ENCODE measurements around the gene MRPS2.

MRPS2 gene

GRCh38 chr9:135516132-135516860 is 15.8 kb downstream of the MRPS2 start:
- peak; percentile 43 for DNase-seq

DNA sequence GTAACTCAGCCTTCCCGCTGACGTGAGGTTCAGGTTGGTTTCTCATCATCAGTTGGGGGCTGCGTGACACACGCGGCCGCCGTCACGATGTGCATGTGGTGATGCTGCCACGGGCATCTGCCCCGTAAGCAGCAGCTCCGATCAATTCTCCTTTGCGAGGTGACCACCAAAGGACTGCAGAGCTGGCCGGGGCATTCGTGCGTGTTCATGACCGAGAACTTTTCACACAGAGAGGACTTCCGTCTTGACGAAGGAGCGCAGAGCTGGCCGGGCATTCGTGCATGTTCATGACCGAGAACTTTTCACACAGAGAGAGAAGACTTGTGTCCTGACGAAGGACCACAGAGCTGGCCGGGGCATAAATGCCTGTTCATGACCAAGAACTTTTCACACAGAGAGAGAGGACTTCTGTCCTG is 16.9 kb downstream of the MRPS2 start:
- DNase-seq, result peak; percentile 30

DNA sequence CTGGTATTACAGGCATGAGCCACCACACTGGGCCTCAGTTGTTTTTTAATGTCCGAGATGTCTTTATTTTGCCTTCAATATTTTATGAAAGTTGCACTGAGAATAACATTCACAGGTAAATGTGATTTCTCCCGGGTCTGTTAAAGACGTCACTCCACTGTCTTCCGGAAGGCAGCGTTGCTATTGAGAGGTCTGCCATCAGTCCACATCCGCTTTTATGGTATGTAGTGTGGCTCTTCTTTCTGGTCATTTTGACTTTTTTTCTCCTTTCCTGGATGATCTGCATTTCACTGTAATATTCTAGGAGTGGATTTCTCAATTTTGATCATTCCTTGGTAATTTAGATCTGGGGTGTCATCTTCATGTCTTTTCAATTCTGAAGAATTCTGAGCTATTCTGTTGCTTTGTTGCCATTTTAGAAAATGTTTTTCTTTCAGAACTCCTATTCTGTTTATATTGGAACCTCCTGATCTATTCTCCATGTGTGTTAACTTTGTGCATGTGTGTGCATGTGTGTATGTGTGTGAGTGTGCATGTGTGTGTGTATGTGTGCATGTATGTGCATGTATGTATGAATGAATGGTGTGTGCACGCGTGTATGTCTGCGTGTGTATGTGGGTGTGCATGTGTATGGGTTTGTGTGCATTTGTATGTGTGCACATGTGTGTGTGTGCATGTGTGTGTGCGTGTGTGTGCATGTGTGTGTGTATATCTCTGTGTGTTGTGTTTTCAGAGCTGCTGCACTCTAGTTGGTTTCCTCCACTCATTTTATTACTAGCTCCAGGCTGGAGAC is 18.9 kb downstream of the MRPS2 start:
- peak; percentile 24 for DNase-seq

DNA sequence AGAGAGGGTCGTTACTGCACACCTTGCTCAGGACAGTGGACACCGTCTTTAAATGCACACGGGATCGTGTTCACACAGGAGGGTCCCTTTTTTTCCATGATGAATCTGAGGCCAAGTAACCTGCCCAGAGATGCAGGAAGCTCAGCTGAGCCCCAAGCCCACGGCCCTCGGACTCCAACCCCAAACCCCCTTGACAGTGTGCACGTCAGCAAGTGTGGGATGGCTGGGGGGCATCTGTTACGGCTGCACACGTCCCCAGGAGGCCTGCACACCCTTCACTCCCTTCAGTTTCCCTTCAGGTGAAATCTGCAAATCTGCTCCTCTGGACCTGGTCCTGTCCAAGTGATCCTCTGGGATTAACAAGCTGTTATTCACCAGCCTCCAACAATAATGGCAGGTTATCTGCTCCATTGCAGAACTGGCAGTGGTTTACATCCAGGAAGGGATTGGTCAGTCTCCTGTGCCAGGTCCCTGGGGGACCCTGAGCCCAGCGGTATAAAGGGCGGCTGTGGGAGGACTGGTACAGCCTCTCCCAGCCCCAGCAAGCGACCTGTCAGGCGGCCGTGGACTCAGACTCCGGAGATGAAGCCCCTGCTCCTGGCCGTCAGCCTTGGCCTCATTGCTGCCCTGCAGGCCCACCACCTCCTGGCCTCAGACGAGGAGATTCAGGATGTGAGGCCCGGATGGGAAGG is 20.6 kb downstream of the MRPS2 start, which contains the start of gene LCN1:
Gene LCN1, plus strand, starts transcription at position 525 of the 692 bp plus-strand sequence. Its CDS starts 58 bp downstream, at position 583.
- peak; percentile 33 for DNase-seq

GRCh38 chr9:135521608-135522095 is 21.2 kb downstream of the MRPS2 start:
- DNase-seq, result peak; percentile 15

GRCh38 chr9:135522137-135522877 is 21.8 kb downstream of the MRPS2 start:
- DNase-seq, result peak; percentile 38

DNA sequence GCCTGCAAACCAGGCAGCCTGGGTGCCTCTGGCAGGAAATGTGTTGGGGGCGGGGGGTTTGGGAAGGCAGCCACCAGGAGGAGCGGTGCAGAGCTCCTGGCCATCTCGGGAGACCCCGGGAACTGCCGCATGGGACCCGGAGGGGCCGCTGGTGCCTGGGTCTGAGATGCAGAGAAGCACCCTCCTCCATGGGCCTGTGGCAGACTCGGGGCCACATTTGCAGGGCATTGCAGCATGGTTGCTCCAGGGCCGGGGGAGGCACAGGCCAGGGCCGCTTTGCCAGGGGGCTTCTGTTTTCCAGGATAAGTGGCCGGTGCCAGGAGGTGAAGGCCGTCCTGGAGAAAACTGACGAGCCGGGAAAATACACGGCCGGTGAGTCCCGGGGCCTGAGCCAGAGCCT is 22.4 kb downstream of the MRPS2 start:
- no peak for DNase-seq

DNA sequence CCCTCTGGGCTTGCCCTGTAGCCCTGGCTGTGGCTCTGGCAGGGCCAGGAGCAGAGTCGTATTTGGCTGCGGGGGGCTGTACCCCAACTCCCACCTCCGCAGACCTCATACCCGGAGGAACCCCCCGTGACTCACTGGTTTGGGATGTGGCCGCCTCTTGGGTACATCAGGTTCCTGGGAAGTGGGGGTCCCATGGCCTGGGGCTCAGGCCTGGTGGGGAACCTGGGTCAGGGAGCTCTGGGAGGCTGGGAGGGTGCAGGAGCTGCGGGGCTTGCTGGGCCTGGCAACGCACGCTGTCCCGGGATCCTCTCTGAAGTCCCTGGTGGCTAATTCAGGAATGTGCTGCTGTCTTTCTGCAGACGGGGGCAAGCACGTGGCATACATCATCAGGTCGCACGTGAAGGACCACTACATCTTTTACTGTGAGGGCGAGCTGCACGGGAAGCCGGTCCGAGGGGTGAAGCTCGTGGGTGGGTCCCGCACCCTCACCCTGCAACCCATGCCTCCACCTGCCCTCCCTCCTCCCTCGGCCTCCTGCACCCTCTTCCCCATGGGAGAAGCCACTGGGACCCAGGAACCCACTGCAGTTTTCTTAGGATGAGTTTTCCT is 23.1 kb downstream of the MRPS2 start:
- peak; percentile 44 for DNase-seq

DNA sequence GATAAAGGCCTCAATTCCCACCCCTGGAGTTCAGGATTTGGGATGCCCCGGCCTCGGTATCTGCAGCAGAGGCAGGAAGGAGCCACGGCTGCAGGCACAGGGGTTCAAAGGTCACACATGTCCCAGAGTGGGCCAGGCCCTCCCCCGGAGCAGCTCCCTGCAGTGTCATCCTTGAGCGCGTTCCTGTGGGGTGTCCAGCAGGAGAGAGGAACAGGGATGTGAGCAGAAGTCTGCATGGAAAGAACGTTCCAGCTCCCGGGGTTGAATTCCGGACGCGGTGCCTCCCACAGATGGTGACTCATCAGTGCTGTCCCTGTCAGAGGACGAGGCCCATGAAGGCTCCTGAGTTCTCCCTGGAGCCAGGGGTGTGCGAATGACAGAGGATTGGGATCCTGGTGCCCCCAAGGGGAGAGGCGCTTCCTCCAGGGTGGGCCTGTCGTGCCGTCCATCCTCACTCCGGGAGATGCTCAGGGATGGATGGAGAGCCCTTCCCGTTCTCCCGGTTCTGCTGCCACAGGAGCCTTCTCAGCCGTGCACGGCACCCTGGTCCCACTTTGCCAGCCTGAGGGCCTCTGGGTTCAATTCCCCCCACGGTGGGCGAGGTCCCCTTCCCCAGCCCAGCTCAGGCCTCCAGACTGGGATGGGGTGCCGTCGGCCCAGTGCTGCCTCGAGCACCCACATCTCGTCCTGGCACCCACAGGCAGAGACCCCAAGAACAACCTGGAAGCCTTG is 23.8 kb downstream of the MRPS2 start:
- DNase-seq, result peak; percentile 41

DNA sequence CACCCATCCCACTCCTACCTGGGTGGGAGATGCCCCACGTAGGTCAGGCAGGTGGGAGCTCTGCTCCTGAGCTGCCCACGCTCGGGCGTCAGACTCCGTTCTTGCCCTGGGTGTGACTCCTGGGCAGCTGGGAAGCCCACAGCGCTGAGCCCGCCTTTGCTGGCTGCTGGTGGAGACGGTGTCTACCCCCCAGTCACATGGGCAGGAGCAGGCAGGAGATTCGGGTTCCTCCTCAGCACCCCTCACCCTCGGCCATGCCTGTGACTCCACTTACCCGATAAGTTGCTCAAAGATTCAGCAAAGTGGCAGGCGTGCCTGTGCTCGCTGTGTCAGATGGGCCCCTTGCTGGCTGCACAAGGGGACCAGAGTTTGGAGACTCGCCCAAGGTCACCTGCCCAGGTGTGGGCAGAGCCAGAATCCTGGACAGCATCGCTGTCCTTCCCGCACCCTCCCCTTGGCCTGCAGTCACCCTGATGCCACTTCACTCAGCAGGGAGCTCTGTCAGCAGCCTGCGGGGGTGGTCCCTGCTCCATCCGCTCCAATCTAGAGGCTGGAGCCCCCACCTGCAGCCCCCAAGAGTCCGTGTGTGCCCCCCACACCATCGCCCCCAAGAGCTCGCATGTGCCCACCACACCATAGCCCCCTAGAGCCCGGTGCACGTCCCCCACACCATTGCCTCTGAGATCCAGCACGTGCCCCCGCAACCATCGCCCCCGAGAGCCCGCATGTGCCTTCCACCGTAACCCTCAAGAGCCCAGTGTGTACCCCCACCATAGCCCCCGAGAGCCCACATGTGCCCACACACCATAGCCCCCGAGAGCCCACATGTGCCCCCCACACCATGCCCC is 25.0 kb downstream of the MRPS2 start:
- DNase-seq, result peak; percentile 40

- peak; percentile 37 for DNase-seq
Measured at GRCh38 chr9:135526089-135526729, 25.7 kb downstream of the MRPS2 start.

GRCh38 chr9:135526730-135527571 is 26.5 kb downstream of the MRPS2 start:
- DNase-seq, result peak; percentile 33

DNA sequence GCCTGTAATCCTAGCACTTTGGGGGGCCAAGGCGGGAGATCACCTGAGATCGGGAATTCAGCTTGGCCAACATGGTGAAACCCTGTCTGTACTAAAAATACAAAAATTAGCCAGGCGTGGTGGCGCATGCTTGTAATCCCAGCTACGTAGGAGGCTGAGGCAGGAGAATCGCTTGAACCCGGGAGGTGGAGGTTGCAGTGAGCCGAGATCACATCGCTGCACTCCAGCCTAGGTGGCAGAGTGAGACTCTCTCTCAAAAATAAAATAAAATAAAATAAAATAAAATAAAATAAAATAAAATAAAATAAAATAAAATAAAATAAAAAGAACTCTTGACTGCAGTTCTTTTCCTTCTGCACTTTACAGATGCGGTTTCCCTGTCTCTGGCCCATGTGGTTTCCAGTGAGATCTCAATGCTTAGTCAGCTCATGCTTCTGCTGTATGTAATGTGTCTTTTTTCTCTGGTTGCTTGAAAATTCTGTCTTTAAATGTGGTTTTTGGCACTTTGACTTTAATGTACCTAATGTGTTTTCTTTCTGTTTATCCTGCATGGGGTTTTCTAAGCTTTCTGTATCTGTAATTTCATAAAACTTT is 28.5 kb downstream of the MRPS2 start:
- DNase-seq, result peak; percentile 28

- DNase-seq, result peak; percentile 7
Measured at GRCh38 chr9:135530146-135530545, 29.7 kb downstream of the MRPS2 start.

DNA sequence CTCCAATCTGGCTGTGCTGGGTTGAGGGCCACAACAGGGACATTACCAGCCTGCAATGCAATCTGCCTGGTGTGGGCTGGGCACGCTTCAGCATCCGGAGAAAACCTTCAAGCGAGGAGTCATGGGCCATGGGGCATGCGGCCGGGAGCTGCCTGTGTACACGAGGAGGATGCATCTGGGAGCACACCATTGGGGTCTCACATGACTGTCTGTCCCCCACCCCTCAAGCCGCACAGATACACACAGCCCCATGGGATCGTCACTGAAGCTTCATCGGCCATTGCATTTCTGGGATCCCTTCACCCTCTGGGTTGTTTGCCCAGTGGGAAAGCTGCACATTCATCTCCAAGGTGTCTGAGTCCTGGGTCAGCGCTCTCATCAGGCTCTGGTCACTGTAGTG is 30.6 kb downstream of the MRPS2 start:
- peak; percentile 32 for DNase-seq

- peak; percentile 21 for DNase-seq
Measured at GRCh38 chr9:135533113-135533512, 32.6 kb downstream of the MRPS2 start.

DNA sequence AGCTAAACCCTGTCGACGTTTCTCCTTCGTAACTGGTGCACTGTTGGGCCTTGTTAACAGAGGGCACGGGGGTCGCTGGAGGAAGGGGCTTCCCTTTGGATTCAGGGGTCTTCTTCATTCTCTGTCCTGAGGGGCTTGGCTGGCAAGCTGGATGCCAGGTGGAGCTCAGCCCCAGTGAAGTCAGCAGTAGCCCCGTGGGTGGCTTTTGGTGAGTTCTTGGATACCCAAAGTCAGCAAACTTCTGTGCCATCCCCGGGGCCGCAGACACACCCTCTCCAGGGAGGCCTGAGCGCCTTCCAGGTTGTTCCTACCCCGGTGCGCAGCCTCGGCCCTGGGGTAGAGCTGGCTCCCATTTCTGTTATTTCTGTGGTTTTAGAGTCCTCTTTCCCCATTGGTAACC is 33.2 kb downstream of the MRPS2 start:
- DNase-seq, result peak; percentile 32

DNA sequence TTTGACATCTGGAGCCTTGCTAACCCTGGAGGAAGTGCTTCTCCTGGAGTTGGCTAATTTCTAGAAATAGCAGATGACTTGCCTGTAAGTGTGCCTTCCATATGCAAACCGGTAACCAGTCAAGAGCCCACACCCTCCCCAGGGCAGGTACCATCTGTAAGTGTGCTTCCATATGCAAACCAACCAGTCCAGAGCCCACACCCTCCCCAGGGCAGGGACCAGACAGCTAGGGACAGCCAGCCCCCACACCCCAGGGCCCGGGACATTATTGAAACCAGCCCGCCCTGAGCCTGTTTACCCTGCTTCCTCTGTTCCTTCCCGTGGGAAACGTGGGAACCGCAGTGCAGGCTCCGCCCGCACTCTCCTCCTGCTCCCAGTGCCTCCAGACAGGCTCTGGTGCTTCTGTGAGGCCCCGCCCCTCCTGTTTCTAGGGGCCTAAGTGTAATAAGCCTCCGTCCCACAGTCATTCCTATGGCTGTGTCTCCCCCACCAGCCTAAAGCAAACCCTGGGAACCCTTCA is 33.8 kb downstream of the MRPS2 start:
- DNase-seq, result peak; percentile 37

Measured in activated CD8-positive, alpha-beta memory T cell treated with anti-CD3 and anti-CD28 coated beads for 24 hours (primary cell).